DND-41 (cell line): Measurements from ENCODE around the gene TFRC.

ENCODE experiments used
- EZH2 ChIP-seq: IDR thresholded peaks from 3 replicates; pipeline ENCODE4 v1.6.1; 2012; ENCODE audit warnings: borderline replicate concordance, low read depth, mild to moderate bottlenecking, moderate library complexity, low read length, inconsistent platforms; ENCODE audit not compliant: severe bottlenecking
- TF ChIP-seq, protein P1 (sequence below): IDR thresholded peaks from 2 replicates; pipeline ENCODE4 v1.5.1; 2012; ENCODE audit warnings: borderline replicate concordance, low read length, moderate library complexity, mild to moderate bottlenecking; ENCODE audit not compliant: poor library complexity, severe bottlenecking; ENCODE audit errors: extremely low read depth

DNA sequence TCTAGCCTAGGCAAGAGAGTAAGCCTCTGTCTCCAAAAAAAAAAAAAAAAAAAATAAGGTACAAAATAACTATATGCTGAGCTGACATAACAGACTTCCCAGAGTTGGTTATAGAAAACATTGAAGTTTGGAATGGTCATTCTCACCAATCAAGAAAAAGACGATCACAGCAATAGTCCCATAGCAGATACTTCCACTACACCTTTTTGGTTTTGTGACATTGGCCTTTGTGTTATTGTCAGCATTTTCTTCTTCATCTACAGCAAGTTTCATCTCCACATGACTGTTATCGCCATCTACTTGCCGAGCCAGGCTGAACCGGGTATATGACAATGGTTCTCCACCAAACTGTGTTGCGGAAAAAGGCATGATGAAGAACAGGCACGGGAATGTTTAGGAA is 6.9 kb downstream of the TFRC start:
- TF ChIP-seq, protein P1, sequence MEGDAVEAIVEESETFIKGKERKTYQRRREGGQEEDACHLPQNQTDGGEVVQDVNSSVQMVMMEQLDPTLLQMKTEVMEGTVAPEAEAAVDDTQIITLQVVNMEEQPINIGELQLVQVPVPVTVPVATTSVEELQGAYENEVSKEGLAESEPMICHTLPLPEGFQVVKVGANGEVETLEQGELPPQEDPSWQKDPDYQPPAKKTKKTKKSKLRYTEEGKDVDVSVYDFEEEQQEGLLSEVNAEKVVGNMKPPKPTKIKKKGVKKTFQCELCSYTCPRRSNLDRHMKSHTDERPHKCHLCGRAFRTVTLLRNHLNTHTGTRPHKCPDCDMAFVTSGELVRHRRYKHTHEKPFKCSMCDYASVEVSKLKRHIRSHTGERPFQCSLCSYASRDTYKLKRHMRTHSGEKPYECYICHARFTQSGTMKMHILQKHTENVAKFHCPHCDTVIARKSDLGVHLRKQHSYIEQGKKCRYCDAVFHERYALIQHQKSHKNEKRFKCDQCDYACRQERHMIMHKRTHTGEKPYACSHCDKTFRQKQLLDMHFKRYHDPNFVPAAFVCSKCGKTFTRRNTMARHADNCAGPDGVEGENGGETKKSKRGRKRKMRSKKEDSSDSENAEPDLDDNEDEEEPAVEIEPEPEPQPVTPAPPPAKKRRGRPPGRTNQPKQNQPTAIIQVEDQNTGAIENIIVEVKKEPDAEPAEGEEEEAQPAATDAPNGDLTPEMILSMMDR: no peak
- TF ChIP-seq EZH2: no peak
